ENCODE measurements around the gene GALNT17. TPM values are rescaled to one million over a fixed set of nuclear protein-coding genes. Genes with fewer than 3 reads are reported as not detected.

GALNT17 gene
- total RNA-seq, 1 donor: not detected

- no peak overlapping the region for H3K4me3 ChIP-seq (ENCODE audit: low read depth, low read length)
- no peak for TF ChIP-seq CTCF (IDR thresholded peaks at IDR 0.05; ENCODE audit: insufficient read depth, low read depth, low read length)
- DNase-seq (ENCODE audit: low read depth): no peak
These were observed 3.7 kb downstream of the GALNT17 start for GRCh38 chr7:71135663-71136062.

- no peak for DNase-seq (ENCODE audit: low read depth)
- no peak overlapping the region for H3K4me3 ChIP-seq (ENCODE audit: low read depth, low read length)
- no peak for TF ChIP-seq CTCF (IDR thresholded peaks at IDR 0.05; ENCODE audit: insufficient read depth, low read depth, low read length)
These were observed 5.5 kb downstream of the GALNT17 start for GRCh38 chr7:71137479-71137878.

GRCh38 chr7:71140264-71140663 lies 8.3 kb downstream of the GALNT17 start:
- TF ChIP-seq CTCF (IDR thresholded peaks at IDR 0.05; ENCODE audit: insufficient read depth, low read depth, low read length): no peak
- DNase-seq (ENCODE audit: low read depth): no peak
- no peak overlapping the region for H3K4me3 ChIP-seq (ENCODE audit: low read depth, low read length)

DNA sequence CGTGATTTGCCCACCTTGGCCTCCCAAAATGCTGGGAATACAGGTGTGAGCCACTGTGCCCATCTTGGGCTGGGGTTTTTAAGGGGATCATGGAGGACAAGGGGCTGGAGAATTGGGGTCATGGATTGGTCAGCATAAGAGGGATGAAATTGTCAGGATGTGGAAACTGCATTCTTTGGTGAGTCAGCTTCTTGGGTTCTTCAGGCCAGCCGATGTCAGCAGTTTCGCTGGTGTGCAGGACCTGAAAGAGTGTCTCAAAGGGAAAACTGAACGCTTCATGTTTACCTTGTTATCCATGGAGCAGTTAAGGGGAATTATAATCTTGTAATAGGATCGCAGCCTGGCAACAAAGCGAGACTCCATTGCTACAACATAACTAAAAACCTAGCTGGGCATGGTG lies 13.0 kb downstream of the GALNT17 start:
- H3K4me3 ChIP-seq (ENCODE audit: low read depth, low read length): no peak overlapping the region
- TF ChIP-seq CTCF (IDR thresholded peaks at IDR 0.05; ENCODE audit: insufficient read depth, low read depth, low read length): no peak
- DNase-seq (ENCODE audit: low read depth): no peak

- TF ChIP-seq CTCF (IDR thresholded peaks at IDR 0.05; ENCODE audit: insufficient read depth, low read depth, low read length): no peak
- H3K4me3 ChIP-seq (ENCODE audit: low read depth, low read length): no peak overlapping the region
- no peak for DNase-seq (ENCODE audit: low read depth)
These were observed 14.3 kb downstream of the GALNT17 start for GRCh38 chr7:71145906-71146901.

GRCh38 chr7:71148098-71148497 lies 16.2 kb downstream of the GALNT17 start:
- no peak for TF ChIP-seq CTCF (IDR thresholded peaks at IDR 0.05; ENCODE audit: insufficient read depth, low read depth, low read length)
- no peak for DNase-seq (ENCODE audit: low read depth)
- H3K4me3 ChIP-seq (ENCODE audit: low read depth, low read length): no peak overlapping the region

Measured in fibroblast of villous mesenchyme (primary cell).